Omental fat pad (tissue), 4 donors: Measurements from ENCODE around the gene ARHGAP24. TPM values are rescaled to one million over a fixed set of nuclear protein-coding genes. Genes with fewer than 3 reads are reported as not detected.

ENCODE experiments used
- ATAC-seq: fragments of 150-250 bp; one replicate; pipeline ENCODE4 v1.9.1; 2016; ENCODE audit warnings: mild to moderate bottlenecking, moderate library complexity; ENCODE audit not compliant: low FRiP score
- DNase-seq: peaks from one replicate; pipeline ENCODE4 v3.0.0-alpha.2; 2019; ENCODE audit warnings: low spot score
- CTCF ChIP-seq, 3 donors: fragments of 450-650 bp; IDR thresholded peaks; one replicate each; pipeline ENCODE4 v1.5.1; 2016 to 2017; ENCODE audit warnings: antibody characterized with exemption in 3 of 3, mild to moderate bottlenecking in 3 of 3, moderate library complexity in 2 of 3
- total RNA-seq, 4 donors: library from RNA; depleted of rRNA; stranded (reverse); fragments of >200 nt; gene quantifications; one replicate each; pipeline ENCODE4 v1.1.0, GENCODE V29; 2016

ARHGAP24 gene
- total RNA-seq, 4 donors from 2014 or later = 42.3 to 57.2 (median 52.8) TPM

- no peak for TF ChIP-seq CTCF (IDR thresholded peaks at IDR 0.05)
- DNase-seq (no peak), ATAC-seq (no peak)
Observed at GRCh38 chr4:85798012-85798770, 323.2 kb downstream of the ARHGAP24 start.

- TF ChIP-seq CTCF (IDR thresholded peaks at IDR 0.05) = no peak
- ATAC-seq = no peak
- DNase-seq = no peak
Observed at GRCh38 chr4:85803856-85804255, 328.9 kb downstream of the ARHGAP24 start.

GRCh38 chr4:85805891-85806290 lies 330.9 kb downstream of the ARHGAP24 start:
- DNase-seq = no peak
- no peak for ATAC-seq
- TF ChIP-seq CTCF (IDR thresholded peaks at IDR 0.05) = no peak

- ATAC-seq (no peak), DNase-seq (no peak)
- TF ChIP-seq CTCF (IDR thresholded peaks at IDR 0.05) = no peak
Observed at GRCh38 chr4:85806334-85806733, 331.4 kb downstream of the ARHGAP24 start.

GRCh38 chr4:85807247-85807950 lies 332.4 kb downstream of the ARHGAP24 start:
- ATAC-seq = no peak
- DNase-seq = no peak
- no peak for TF ChIP-seq CTCF (IDR thresholded peaks at IDR 0.05)

- DNase-seq = no peak
- no peak for TF ChIP-seq CTCF (IDR thresholded peaks at IDR 0.05)
- ATAC-seq = no peak
Observed at GRCh38 chr4:85808104-85808503, 333.2 kb downstream of the ARHGAP24 start.

GRCh38 chr4:85808864-85809263 lies 333.9 kb downstream of the ARHGAP24 start:
- TF ChIP-seq CTCF (IDR thresholded peaks at IDR 0.05) = no peak
- DNase-seq (no peak), ATAC-seq (no peak)
